Panc1 (cell line): Measurements from ENCODE around the gene CD4. TPM values are rescaled to one million over a fixed set of nuclear protein-coding genes. Genes with fewer than 3 reads are reported as not detected.
A peak's percentile ranks its signal among the peaks of the same experiment; 100 is the strongest.

Experiments
- ATAC-seq: fragments of 200-7000 bp; cut with Tn5 transposase; 2 replicates; pipeline ENCODE4 v1.9.1; 2020; ENCODE audit warnings: mild to moderate bottlenecking, moderate library complexity
- BruUV-seq: library from RNA; stranded (reverse); fragments of 400-500 nt; replicated peaks from 2 replicates; lab custom pipeline; 2021; lab: Mats Ljungman, UMichigan
- CTCF ChIA-PET: fragments of 300-600 bp; sonication (Branson Sonifier 250); formaldehyde crosslinking; loops from one replicate; lab custom pipeline; 2022; ENCODE audit warnings: antibody characterized with exemption; lab: Charles Lee
- POLR2A ChIA-PET: fragments of 300-600 bp; sonication (Branson Sonifier 250); formaldehyde crosslinking; loops from one replicate; lab custom pipeline; 2022; ENCODE audit warnings: antibody characterized with exemption; lab: Charles Lee
- DNase-seq: peaks from one replicate; pipeline ENCODE4 v3.0.0-alpha.2; 2010; ENCODE audit warnings: low read depth, low spot score
- H3K27ac ChIP-seq: 2 replicates; pipeline ENCODE4 v1.5.1; 2011; ENCODE audit warnings: mild to moderate bottlenecking, low read length, inconsistent platforms
- H3K27me3 ChIP-seq: fragments of 200-500 bp; sonication (Bioruptor generic); 2 replicates; pipeline ENCODE4 v1.6.0; 2014; ENCODE audit warnings: low read length, inconsistent platforms; ENCODE audit not compliant: control insufficient read depth, insufficient read depth
- H3K36me3 ChIP-seq: fragments of 200-500 bp; sonication (Bioruptor generic); 2 replicates; pipeline ENCODE4 v1.5.1; 2014; ENCODE audit warnings: inconsistent platforms, mild to moderate bottlenecking, low read length, moderate library complexity; ENCODE audit not compliant: control insufficient read depth, insufficient read depth
- H3K4me1 ChIP-seq: 2 replicates; pipeline ENCODE4 v1.5.1; 2011; ENCODE audit warnings: inconsistent platforms, mild to moderate bottlenecking, low read length, moderate library complexity; ENCODE audit not compliant: control insufficient read depth, insufficient read depth
- H3K4me3 ChIP-seq, 2 experiments: 2 replicates each; pipeline ENCODE4 v1.5.1; 2011 to 2012; ENCODE audit warnings: low read depth in 2 of 2, low read length in 2 of 2, mild to moderate bottlenecking in 2 of 2, inconsistent platforms in 1 of 2, moderate library complexity in 1 of 2
- H3K9me3 ChIP-seq: fragments of 200-500 bp; sonication (Bioruptor generic); 2 replicates; pipeline ENCODE4 v1.5.1; 2014; ENCODE audit warnings: low read depth, mild to moderate bottlenecking, inconsistent platforms, low read length, moderate library complexity; ENCODE audit not compliant: control insufficient read depth, insufficient read depth
- POLR2AphosphoS5 ChIP-seq: IDR thresholded peaks from 2 replicates; pipeline ENCODE4 v1.6.1; 2012; ENCODE audit warnings: mild to moderate bottlenecking, low read depth, low read length, moderate library complexity
- SIN3A ChIP-seq: IDR thresholded peaks from 2 replicates; pipeline ENCODE4 v1.6.1; 2012; ENCODE audit warnings: low read depth, mild to moderate bottlenecking, low read length, moderate library complexity, borderline replicate concordance; ENCODE audit not compliant: insufficient read depth
- TCF7L2 ChIP-seq: IDR thresholded peaks from 2 replicates; pipeline ENCODE4 v1.6.1; 2011; ENCODE audit warnings: mild to moderate bottlenecking, low read depth, low read length, inconsistent platforms
- in situ Hi-C: cut with HindIII; loops from 2 replicates; pipeline ENCODE4 v1.10.0; 2016; ENCODE audit warnings: low sequenced_read_pairs, low pct_unique_long_range_greater_than_20kb
- intact Hi-C: fragments of 100-400 bp; cut with micrococcal nuclease; formaldehyde crosslinking; loops from one replicate; pipeline ENCODE4 v1.10.0; 2022; ENCODE audit not compliant: unreplicated experiment
- total RNA-seq: library from RNA; stranded (reverse); gene quantifications from one replicate; pipeline ENCODE4 v1.2.1, GENCODE V29; 2021; ENCODE audit not compliant: unreplicated experiment
- TF ChIP-seq, protein P1 (sequence below): fragments of 450-650 bp; IDR thresholded peaks from 2 replicates; pipeline ENCODE4 v1.5.1; 2017; ENCODE audit warnings: mild to moderate bottlenecking
- TF ChIP-seq, protein P2 (sequence below), 2 experiments: IDR thresholded peaks; 2 replicates each; pipeline ENCODE4 v1.6.1; 2011 to 2012; ENCODE audit warnings: low read depth in 2 of 2, control low read depth in 1 of 2, low read length in 1 of 2, mild to moderate bottlenecking in 1 of 2, moderate library complexity in 1 of 2; ENCODE audit not compliant: insufficient read depth in 1 of 2

CD4 gene
- total RNA-seq, 1 experiment from 2014 or later, result 0.23 TPM

DNA sequence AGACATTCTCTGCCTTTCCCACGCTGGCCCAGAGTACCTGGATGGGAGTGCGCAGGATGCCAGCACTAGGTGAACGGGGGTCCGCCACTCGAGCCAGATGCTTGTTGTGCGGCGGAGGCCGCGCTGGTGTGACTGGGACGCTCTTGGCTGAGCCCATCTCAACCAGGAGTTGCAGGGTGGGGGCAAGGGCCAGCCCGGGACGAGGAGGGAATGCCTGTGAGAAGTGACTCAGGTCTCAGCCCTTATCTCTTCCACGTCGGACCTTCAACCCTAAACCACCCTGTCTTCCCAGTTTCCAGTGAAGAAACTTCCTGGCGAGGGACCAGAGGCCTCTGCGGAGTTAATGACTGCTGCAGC is 61.4 kb downstream of the CD4 start:
- intact Hi-C loops, result no loop called here

DNA sequence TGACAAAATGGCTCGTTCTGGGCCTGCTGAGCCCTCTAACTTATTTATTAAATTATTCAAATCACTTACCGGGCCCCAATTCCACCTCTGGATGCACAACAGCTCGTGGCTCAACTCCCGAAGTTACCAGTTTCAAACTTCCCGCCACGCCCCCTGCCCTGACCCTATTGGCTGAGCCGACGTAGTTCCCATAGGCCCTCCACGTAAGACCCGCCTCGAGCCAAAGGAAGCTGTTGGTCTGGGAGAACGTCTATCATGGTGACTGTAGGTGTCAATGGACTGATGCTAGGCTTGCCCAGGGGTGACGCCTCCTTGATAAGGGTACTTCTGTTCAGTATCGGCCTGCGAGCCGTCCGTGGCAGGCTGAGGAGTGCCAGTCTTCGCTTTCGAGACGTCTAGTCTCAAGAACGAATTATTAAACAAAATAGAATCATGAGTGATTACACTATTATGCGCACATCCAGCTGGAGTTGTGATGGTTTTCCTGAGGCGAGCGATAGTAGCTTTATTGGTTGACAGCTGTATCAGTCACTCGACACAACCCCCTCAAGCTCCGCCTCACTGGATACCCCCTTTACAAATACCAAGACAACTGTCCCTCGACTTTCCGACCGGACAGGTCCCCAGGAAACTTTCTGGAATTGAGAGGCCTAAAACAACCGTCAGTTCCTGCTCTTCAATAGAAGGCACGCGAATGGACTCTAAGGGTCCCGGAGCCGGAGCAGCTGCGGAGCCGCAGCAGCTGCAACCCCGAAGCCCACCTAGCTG is 62.0 kb downstream of the CD4 start, which contains the start of gene CDCA3:
CDCA3 (minus strand) TSS at position 134 of the 768 bp plus-strand sequence. CDS start 334 bp downstream, outside the sequence.
- intact Hi-C loops, result no loop called here
- H3K4me1 ChIP-seq, result peaks cover 15% of the 10 kb centered on the region

More for the DNA sequence above, 61.4 kb downstream of the CD4 start:
- H3K9me3 ChIP-seq, result no peaks in the 10 kb centered on the region
- ATAC-seq, result no peak
- ChIA-PET CTCF (no interaction called here), POLR2A (interaction anchor here (0.9 to 1.1 kb wide), 2 partner anchors 76 to 127 kb away, joined by 3 read pairs; partner anchors contain the start of gene COPS7A)
- H3K27ac ChIP-seq, result peak overlapping the region; percentile 94
- in situ Hi-C loops, result no loop called here
- peak overlapping the region; percentile 75 to 89 for H3K4me3 ChIP-seq
- no peaks in the 10 kb centered on the region for H3K27me3 ChIP-seq
- DNase-seq, result no peak
- peaks cover 10% of the 10 kb centered on the region for H3K36me3 ChIP-seq
- BruUV-seq, result TSS peak; percentile 92
- TF ChIP-seq SIN3A (no peak), TCF7L2 (no peak), POLR2AphosphoS5 (no peak)
- TF ChIP-seq, protein P1, sequence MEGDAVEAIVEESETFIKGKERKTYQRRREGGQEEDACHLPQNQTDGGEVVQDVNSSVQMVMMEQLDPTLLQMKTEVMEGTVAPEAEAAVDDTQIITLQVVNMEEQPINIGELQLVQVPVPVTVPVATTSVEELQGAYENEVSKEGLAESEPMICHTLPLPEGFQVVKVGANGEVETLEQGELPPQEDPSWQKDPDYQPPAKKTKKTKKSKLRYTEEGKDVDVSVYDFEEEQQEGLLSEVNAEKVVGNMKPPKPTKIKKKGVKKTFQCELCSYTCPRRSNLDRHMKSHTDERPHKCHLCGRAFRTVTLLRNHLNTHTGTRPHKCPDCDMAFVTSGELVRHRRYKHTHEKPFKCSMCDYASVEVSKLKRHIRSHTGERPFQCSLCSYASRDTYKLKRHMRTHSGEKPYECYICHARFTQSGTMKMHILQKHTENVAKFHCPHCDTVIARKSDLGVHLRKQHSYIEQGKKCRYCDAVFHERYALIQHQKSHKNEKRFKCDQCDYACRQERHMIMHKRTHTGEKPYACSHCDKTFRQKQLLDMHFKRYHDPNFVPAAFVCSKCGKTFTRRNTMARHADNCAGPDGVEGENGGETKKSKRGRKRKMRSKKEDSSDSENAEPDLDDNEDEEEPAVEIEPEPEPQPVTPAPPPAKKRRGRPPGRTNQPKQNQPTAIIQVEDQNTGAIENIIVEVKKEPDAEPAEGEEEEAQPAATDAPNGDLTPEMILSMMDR, result no peak
- TF ChIP-seq, protein P2, sequence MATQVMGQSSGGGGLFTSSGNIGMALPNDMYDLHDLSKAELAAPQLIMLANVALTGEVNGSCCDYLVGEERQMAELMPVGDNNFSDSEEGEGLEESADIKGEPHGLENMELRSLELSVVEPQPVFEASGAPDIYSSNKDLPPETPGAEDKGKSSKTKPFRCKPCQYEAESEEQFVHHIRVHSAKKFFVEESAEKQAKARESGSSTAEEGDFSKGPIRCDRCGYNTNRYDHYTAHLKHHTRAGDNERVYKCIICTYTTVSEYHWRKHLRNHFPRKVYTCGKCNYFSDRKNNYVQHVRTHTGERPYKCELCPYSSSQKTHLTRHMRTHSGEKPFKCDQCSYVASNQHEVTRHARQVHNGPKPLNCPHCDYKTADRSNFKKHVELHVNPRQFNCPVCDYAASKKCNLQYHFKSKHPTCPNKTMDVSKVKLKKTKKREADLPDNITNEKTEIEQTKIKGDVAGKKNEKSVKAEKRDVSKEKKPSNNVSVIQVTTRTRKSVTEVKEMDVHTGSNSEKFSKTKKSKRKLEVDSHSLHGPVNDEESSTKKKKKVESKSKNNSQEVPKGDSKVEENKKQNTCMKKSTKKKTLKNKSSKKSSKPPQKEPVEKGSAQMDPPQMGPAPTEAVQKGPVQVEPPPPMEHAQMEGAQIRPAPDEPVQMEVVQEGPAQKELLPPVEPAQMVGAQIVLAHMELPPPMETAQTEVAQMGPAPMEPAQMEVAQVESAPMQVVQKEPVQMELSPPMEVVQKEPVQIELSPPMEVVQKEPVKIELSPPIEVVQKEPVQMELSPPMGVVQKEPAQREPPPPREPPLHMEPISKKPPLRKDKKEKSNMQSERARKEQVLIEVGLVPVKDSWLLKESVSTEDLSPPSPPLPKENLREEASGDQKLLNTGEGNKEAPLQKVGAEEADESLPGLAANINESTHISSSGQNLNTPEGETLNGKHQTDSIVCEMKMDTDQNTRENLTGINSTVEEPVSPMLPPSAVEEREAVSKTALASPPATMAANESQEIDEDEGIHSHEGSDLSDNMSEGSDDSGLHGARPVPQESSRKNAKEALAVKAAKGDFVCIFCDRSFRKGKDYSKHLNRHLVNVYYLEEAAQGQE (IDR thresholded peaks at IDR 0.05; ENCODE audit: insufficient read depth in 1 of 2, low read depth in 2 of 2, low read length in 1 of 2), result no peak
- H3K4me1 ChIP-seq, result peaks cover 15% of the 10 kb centered on the region

More for the DNA sequence above, 62.0 kb downstream of the CD4 start, which contains the start of gene CDCA3:
- in situ Hi-C loops, result no loop called here
- peak; percentile 84 for DNase-seq
- peak within 1 kb of the TSS; percentile 75 to 89 for H3K4me3 ChIP-seq
- H3K27ac ChIP-seq, result peak within 1 kb of the TSS; percentile 94
- ATAC-seq, result peak; percentile 84
- TF ChIP-seq SIN3A, result peak; percentile 87
- TF ChIP-seq, protein P2 (IDR thresholded peaks at IDR 0.05; ENCODE audit: insufficient read depth in 1 of 2, low read depth in 2 of 2, low read length in 1 of 2), result no peak
- H3K27me3 ChIP-seq, result no peaks in the 10 kb centered on the region
- POLR2A ChIA-PET, result interaction anchor here (0.5 to 1.1 kb wide), 3 partner anchors 16 to 128 kb away, joined by 3 to 5 read pairs (median 3); partner anchors contain the start of gene COPS7A
- CTCF ChIA-PET, result interaction anchor here (0.6 to 1.0 kb wide), 3 partner anchors 17 to 109 kb away, joined by 3 to 5 read pairs (median 4); no protein-coding TSS in a partner anchor
- no TSS peak for BruUV-seq
- no peaks in the 10 kb centered on the region for H3K9me3 ChIP-seq
- peaks cover 10% of the 10 kb centered on the region for H3K36me3 ChIP-seq
